Body of pancreas (tissue), 4 donors: ENCODE results near the gene EIF4EBP3.

Experiments
- CTCF ChIP-seq, 7 experiments: fragments of 450-650 bp in 4 of 7; fragments of 200-600 bp in 3 of 7; sonication (generic) in 3 of 7; IDR thresholded peaks; one replicate each; pipeline ENCODE4 v1.5.1; 2016 to 2019; ENCODE audit warnings: antibody characterized with exemption in 7 of 7
- POLR2A ChIP-seq, 3 donors: fragments of 450-650 bp; IDR thresholded peaks; one replicate each; pipeline ENCODE4 v1.6.1; 2016; ENCODE audit warnings: antibody characterized with exemption in 3 of 3, mild to moderate bottlenecking in 2 of 3

GRCh38 chr5:140596321-140596741 lies 48.9 kb downstream of the EIF4EBP3 start:
- TF ChIP-seq CTCF (IDR thresholded peaks at IDR 0.05) (no peak), POLR2A (IDR thresholded peaks at IDR 0.05) (peak in 1 of 3 donors; percentile 32)
